ENCODE data around the gene ATP7B.

GRCh38 chr13:51966186-51966585 lies 45.1 kb downstream of the ATP7B start:
- TF ChIP-seq EZH2phosphoT487 (IDR thresholded peaks at IDR 0.05; ENCODE audit: borderline replicate concordance, low read length) (no peak), CTCF (conservative IDR thresholded peaks at IDR 0.05; ENCODE audit: low read depth, low read length) (no peak), EZH2 (IDR thresholded peaks at IDR 0.05; ENCODE audit: low read length, unreplicated experiment) (no peak)

Measured in PC-3 (cell line).